Tibial artery (tissue), 4 donors: ENCODE measurements around the gene VAT1.

ENCODE experiments used
- DNase-seq, 2 donors: peaks; one replicate each; pipeline ENCODE4 v3.0.0-alpha.2; 2019
- H3K27ac ChIP-seq, 2 donors: fragments of 200-600 bp; sonication (generic) in 1 of 2; 1 replicate in 1 of 2; 2 replicates in 1 of 2; pipeline ENCODE4 v1.5.1; 2018 to 2019; ENCODE audit warnings: mild to moderate bottlenecking in 1 of 2
- H3K27me3 ChIP-seq, 2 donors: fragments of 200-600 bp; sonication (generic) in 1 of 2; one replicate each; pipeline versions ENCODE4 v1.5.1 to v1.6.0; 2016 to 2019
- H3K36me3 ChIP-seq, 3 donors: fragments of 200-600 bp; sonication (generic) in 2 of 3; one replicate each; pipeline ENCODE4 v1.5.1; 2016 to 2019; ENCODE audit warnings: mild to moderate bottlenecking in 2 of 3
- H3K4me1 ChIP-seq, 4 donors: fragments of 200-600 bp; sonication (generic) in 2 of 4; 1 replicate in 3 of 4; 2 replicates in 1 of 4; pipeline ENCODE4 v1.5.1; 2016 to 2019
- H3K4me3 ChIP-seq, 2 donors: fragments of 200-600 bp; sonication (generic) in 1 of 2; 1 replicate in 1 of 2; 2 replicates in 1 of 2; pipeline ENCODE4 v1.5.1; 2018 to 2019; ENCODE audit warnings: mild to moderate bottlenecking in 2 of 2
- H3K9me3 ChIP-seq, 3 donors: fragments of 200-600 bp; sonication (generic) in 1 of 3; one replicate each; pipeline ENCODE4 v1.5.1; 2016 to 2019
- intact Hi-C: fragments of 100-400 bp; cut with DNase I; formaldehyde crosslinking; loops from one replicate; pipeline ENCODE4 v1.15.0; 2023; ENCODE audit warnings: low total_unique reads
- TF ChIP-seq, protein P1 (sequence below), 2 experiments: fragments of 200-600 bp in 1 of 2; fragments of 450-650 bp in 1 of 2; IDR thresholded peaks; one replicate each; pipeline ENCODE4 v1.5.1; 2017 to 2019; ENCODE audit warnings: antibody characterized with exemption in 2 of 2, mild to moderate bottlenecking in 1 of 2, moderate library complexity in 1 of 2

The VAT1 gene

DNA sequence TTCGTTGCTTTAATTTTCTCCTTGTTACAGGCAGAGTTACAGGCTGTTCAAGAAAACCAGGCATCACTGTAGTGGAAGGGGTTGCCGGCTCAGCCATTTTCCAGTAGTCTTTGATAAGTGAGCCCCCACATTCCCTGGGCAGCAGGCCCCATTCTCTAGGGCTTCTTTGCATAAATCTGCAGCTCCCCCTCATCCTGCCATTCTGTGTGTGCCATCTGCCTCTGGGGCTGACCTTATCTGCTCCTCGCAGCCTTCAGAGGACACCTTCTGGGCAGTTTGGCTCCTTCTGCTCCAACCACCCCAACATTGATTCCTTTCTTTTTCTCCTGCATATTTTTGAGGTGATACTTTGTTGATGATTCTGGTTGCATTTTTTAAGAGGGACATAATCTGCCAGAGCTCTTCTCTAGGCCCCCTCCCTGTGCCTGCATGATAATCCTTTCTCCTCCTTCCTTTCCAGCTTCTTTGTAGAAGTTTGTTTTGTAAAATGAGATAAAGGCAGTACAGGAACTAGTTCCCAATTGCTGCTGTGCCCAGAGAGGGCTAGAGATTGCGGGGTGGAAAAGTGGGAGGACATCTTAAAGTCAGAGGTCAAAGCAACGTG is 19.9 kb upstream of the VAT1 start:
- TF ChIP-seq, protein P1, sequence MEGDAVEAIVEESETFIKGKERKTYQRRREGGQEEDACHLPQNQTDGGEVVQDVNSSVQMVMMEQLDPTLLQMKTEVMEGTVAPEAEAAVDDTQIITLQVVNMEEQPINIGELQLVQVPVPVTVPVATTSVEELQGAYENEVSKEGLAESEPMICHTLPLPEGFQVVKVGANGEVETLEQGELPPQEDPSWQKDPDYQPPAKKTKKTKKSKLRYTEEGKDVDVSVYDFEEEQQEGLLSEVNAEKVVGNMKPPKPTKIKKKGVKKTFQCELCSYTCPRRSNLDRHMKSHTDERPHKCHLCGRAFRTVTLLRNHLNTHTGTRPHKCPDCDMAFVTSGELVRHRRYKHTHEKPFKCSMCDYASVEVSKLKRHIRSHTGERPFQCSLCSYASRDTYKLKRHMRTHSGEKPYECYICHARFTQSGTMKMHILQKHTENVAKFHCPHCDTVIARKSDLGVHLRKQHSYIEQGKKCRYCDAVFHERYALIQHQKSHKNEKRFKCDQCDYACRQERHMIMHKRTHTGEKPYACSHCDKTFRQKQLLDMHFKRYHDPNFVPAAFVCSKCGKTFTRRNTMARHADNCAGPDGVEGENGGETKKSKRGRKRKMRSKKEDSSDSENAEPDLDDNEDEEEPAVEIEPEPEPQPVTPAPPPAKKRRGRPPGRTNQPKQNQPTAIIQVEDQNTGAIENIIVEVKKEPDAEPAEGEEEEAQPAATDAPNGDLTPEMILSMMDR (IDR thresholded peaks at IDR 0.05): no peak
- no peaks in the 10 kb centered on the region for H3K4me1 ChIP-seq
- no peak for DNase-seq
- no peak overlapping the region for H3K27ac ChIP-seq
- H3K27me3 ChIP-seq: no peaks in the 10 kb centered on the region
- no peak overlapping the region for H3K4me3 ChIP-seq
- intact Hi-C loops: no loop called here
- H3K36me3 ChIP-seq: no peaks in the 10 kb centered on the region
- no peaks in the 10 kb centered on the region for H3K9me3 ChIP-seq

DNA sequence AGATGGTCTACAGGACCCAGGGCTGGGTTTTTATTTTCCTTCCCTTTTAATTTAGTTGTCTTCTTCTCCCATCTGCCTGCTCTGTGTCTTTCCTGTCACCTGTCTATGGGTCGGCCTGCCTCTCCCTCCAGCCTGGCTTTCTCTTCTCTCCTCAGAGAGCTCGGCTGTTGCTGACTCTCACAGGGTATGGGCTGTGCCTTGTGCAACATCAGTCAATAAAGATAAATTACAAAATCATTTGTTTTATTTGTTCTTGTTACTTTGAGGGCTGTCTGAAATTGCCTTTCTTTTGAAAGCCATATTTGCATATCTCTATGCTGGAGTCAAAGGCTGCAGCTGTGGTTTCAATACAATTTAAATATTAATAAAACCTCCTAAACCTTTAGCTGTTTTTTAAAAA is 18.5 kb upstream of the VAT1 start:
- intact Hi-C loops: no loop called here
- no peaks in the 10 kb centered on the region for H3K9me3 ChIP-seq
- H3K27me3 ChIP-seq: no peaks in the 10 kb centered on the region
- H3K36me3 ChIP-seq: no peaks in the 10 kb centered on the region
- H3K4me1 ChIP-seq: no peaks in the 10 kb centered on the region
- H3K27ac ChIP-seq: no peak overlapping the region
- TF ChIP-seq, protein P1 (IDR thresholded peaks at IDR 0.05): no peak
- no peak for DNase-seq
- no peak overlapping the region for H3K4me3 ChIP-seq

DNA sequence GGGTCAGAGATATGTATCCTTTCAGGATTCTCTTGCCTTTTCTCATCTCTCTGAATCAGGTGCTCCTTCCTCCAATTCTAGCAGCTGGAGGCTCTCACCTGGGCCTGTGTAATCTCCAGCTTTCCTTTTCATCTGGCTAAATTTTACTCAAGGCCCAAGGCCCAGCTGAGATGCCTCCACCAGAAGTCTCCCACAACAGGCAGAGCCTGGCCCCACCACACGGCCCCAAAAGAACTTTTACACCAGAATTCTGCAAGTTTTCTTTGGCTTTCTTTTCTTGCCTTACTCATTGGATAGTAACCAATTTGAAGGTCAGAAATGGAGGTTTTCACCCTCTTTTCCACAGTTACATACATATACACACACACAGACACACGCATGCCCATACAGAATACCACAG is 17.5 kb upstream of the VAT1 start:
- TF ChIP-seq, protein P1 (IDR thresholded peaks at IDR 0.05): no peak
- intact Hi-C loops: no loop called here
- no peaks in the 10 kb centered on the region for H3K27me3 ChIP-seq
- no peaks in the 10 kb centered on the region for H3K9me3 ChIP-seq
- no peaks in the 10 kb centered on the region for H3K4me1 ChIP-seq
- DNase-seq: no peak
- H3K4me3 ChIP-seq: no peak overlapping the region
- no peak overlapping the region for H3K27ac ChIP-seq
- no peaks in the 10 kb centered on the region for H3K36me3 ChIP-seq

DNA sequence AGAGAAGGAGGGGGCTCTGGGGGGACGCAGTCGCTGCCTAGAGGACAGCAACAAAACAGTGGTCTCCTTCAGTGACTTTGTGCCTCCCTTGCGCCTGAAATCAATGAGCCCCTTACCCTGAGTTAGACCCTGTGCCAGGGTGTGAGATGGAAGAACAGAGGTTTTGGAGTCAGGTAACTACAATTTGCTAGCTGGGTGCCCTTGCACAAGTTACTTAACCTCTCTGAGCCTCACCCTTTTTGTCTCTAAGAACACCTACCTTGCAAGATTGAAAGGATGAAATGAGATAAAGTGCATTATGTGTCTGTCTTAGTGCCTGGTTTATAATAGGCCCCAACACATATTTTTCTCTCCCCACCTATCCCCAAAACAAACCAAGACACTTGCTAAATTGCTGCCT is 12.7 kb upstream of the VAT1 start:
- DNase-seq: no peak
- no peak overlapping the region for H3K4me3 ChIP-seq
- H3K36me3 ChIP-seq: no peaks in the 10 kb centered on the region
- no peaks in the 10 kb centered on the region for H3K27me3 ChIP-seq
- intact Hi-C loops: no loop called here
- H3K4me1 ChIP-seq: no peaks in the 10 kb centered on the region
- no peaks in the 10 kb centered on the region for H3K9me3 ChIP-seq
- TF ChIP-seq, protein P1 (IDR thresholded peaks at IDR 0.05): no peak
- H3K27ac ChIP-seq: no peak overlapping the region

DNA sequence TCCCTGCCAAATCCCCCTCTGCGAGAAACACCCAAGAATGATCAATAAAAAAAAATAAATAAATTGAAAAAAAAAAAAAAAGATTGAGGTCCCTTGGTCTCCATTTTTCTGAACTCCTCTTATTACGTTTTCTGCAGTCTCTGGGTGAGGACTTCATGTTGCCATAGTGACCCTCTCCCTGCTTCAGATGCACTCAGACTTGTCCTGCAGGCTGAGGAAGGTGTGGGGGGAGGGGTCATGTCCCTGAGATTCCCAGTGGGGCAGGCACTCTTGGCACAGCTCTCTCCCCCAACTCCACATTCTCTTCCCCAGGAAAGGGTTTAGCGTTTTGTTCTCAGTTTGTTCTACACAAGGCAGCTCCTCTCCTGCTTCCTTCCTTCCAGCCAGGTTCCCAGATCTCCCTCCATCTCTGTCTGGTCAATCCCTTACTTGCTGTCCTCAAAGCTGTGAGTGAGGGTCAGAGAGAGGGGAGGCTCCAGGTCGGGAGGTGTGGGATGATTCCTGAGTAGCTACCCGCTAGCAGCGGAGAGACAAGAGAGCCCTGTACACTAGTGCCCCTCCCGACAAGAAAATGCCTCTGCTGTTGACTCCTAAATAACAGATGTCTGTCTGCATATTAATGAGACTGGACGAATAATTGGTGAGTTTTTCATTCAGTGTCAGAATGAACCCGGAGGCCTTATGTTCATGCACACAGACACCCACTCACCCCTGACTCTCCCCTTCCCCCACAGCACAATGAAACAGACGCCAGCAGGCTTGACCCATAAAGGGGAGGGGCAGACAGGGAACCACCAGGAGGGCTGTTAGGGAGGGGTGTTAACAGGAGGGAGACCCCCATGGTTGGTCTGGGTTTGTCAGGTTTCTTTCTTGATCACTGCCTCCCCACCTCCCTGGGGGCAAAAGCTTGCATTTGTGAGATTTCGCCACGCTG is 12.0 kb upstream of the VAT1 start:
- Histone ChIP-seq H3K27ac (no peak overlapping the region), H3K27me3 (no peaks in the 10 kb centered on the region), H3K4me1 (no peaks in the 10 kb centered on the region), H3K36me3 (no peaks in the 10 kb centered on the region), H3K4me3 (no peak overlapping the region), H3K9me3 (no peaks in the 10 kb centered on the region)
- intact Hi-C loops: no loop called here
- TF ChIP-seq, protein P1 (IDR thresholded peaks at IDR 0.05): no peak
- no peak for DNase-seq
